Measurements from ENCODE around the gene GOLGA6L7.
"Not testable (repeated sequence)": the region's sequence is repeated elsewhere in the genome, so short reads cannot be mapped to it uniquely, and the experiment has no call there.

The GOLGA6L7 gene, protein sequence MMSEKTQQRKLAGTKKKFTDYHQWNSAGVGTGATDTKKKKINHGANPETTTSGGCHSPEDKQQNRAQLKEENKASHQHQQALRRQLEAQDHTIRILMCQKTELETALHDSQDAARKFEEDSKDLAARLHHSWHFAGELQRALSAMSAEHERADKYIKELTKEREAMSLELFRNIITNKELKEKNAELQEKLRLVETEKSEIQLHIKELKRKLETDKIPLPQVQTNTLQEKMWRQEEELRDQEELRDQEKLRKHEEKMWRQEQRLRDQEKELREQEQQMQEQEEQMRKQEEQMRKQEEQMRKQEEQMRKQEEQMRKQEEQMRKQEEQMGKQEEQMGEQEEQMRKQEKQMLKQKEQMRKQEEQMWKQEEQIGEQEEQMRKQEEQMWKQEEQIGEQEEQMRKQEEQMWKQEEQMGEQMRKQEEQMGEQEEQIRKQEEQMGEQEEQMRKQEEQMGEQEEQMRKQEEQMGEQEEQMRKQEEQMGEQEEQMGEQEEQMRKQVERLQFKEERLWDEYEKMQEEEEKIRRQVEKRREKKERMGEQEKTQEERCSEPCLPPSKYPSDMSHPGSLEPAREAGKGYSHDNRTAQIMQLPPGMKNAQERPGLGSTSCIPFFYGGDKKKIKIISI

DNA sequence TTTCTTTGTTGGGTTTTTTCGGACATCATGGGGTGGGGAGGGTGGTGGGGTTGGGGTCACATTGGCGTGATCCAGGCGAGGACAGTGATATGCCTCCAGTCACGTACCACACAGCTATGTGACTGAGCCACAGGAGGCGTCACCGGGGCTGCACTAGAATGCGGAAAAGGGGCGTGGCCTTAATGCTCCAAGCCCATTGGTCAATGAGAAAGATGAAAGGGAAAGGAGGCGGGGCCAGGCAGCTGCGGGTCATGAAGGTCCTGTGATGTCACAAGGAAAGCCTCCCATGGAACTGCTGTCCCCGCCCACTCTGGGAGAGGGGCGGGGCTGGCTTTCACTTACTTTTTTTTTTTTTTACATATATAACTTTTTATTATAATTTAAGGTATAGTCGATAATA lies at the start of gene GOLGA6L7:
Gene GOLGA6L7 (minus strand): TSS at position 124 of the 400 bp plus-strand sequence. CDS start 95 bp downstream, at position 29.
- not testable (repeated sequence) for DNase-seq (ENCODE audit: low read depth in 2 of 2)

- DNase-seq (ENCODE audit: low read depth in 2 of 2) = no peak
These were observed 49.6 kb upstream of the GOLGA6L7 start for GRCh38 chr15:28897861-28898585.

- DNase-seq (ENCODE audit: low read depth in 2 of 2) = no peak
These were observed 48.5 kb upstream of the GOLGA6L7 start for GRCh38 chr15:28896951-28897350.

DNA sequence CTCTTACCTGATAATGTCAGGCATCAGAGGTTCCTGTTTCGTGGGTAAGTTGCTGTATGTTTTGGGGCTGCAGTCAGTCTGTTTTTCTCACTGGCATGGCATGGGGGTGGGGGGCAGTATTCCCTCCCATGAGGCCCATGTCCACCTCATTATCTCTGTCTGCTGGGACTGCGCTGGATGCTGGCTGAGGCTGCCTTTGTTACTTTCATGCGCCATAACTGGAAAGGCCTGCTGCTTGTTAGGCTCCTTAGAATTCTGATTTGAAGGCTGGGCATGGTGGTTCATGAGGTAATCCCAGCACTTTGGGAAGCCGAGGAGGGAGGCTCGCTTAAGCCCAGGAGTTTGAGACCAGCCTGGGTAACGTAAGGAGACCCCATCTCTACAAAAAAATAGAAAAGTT lies 47.1 kb upstream of the GOLGA6L7 start:
- DNase-seq (ENCODE audit: low read depth in 2 of 2) = no peak

DNA sequence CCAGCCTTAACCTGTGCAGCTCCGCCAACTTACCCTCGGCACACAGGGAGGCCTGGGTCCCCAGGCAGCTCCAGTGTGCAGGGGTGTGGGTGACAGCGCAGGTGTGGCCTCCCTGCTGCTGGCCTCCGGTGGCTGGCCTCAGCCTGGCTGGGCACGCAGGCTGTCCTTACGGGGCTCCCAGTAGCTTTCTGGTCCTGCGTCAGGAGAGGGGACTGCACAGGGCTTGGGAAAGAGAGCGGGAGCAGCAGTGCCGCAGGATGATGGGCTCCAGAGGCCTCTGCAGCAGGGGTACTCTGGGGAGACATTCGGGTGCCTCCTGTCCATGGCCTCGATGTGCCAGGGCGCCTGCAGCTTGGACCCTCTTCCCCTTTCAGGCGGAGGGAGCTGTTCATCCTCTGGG lies 46.7 kb upstream of the GOLGA6L7 start:
- no peak for DNase-seq (ENCODE audit: low read depth in 2 of 2)

DNA sequence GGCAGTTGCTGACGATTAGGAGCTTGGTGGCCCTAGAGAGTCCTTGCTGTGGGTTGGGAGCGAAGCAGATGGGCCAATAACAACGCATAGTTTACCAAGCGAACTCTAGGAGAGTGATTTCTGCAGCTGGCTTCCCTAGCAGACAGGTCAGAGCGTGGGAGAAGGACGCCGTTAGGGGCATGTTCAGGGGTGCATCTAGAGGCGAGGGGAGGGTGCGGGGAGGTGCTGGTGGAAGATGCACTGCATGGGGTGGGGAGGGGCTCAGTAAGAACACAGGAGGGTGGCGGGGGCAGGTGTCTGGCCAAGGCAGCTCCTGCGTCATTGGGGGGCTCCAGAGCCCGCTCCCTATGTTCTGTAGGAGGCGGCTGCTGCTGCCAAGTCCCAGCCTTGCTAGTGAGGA lies 46.2 kb upstream of the GOLGA6L7 start:
- DNase-seq (ENCODE audit: low read depth in 2 of 2) = no peak

DNA sequence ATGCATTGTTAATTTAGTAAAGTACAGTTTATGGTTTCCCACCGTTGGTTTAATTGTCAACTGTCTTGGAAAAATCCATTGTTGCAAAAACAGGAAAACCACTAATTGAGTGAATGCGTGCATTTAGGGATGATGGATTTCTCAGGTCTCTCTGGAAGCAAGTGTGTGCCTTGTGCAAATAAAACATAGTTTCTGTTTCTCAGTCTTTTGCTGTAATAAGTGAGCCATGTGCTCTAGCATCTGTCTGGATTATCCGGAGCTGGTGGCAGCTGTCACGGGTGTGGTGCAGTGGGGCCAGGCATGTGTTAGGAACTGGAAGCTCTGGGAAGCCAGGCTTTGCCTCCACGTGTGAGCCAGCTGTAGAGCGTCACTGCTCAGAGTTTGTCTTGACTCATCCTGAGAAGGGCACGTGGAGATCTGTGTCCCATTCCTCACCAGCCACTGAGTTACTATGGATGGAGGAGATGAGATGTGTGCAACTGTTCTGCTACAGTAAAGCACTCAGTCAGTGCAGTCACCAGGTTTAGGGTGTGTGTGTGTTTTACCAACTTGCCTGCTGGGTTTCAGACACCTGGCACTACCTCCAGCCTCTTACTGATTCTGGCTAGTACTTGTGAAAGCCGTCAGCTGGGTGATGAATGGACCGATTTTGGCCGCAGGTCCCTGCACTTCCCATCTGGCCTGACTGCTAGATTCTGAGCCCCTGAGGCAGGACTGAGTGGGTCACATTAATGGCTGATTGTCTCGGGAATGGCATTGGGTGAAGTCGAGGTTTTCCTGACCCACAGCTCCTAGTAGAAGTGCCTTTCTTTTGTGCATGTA lies 44.6 kb upstream of the GOLGA6L7 start:
- DNase-seq (ENCODE audit: low read depth in 2 of 2) = no peak

DNA sequence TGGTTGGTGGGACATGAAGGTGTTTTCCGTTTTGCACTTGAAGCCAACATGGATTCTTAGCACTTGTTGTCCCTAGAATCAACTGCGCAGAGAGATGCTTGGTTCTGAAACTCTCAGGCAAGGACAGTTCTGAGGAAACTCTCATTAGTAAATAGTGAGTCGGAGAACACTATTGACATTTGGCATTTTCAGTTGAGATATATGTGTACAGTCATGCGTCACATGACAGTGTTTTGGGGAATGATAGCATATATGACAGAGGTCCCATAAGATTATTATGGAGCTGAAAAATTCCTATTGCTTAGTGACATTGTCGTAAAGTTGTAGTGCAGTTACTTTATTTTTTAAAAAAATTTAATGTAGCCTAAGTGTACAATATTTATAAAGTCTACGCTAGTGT lies 43.1 kb upstream of the GOLGA6L7 start:
- no peak for DNase-seq (ENCODE audit: low read depth in 2 of 2)

GRCh38 chr15:28890711-28891495 lies 42.5 kb upstream of the GOLGA6L7 start:
- DNase-seq (ENCODE audit: low read depth in 2 of 2) = no peak

GRCh38 chr15:28890291-28890690 lies 41.8 kb upstream of the GOLGA6L7 start:
- DNase-seq (ENCODE audit: low read depth in 2 of 2) = not testable (repeated sequence)

DNA sequence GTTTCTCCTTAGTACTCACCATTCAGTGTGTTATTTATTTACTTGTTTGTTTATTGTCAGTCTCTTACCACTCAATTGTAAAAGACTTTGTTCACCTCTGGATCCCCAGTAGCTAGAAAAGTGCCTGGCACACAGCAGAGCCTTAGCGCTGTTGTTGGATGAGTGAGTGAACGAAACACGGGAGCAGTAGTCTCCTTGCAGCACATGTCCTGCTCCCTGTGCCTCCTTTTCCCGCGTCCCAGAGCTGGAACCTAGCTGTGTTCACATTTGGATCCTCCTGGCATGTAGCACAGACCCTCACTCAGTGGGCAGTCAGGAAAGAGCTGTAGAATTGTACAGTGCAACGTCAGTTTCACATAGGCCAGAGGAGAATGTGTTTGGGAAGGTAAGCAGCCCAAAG lies 41.4 kb upstream of the GOLGA6L7 start:
- DNase-seq (ENCODE audit: low read depth in 2 of 2) = not testable (repeated sequence)

DNA sequence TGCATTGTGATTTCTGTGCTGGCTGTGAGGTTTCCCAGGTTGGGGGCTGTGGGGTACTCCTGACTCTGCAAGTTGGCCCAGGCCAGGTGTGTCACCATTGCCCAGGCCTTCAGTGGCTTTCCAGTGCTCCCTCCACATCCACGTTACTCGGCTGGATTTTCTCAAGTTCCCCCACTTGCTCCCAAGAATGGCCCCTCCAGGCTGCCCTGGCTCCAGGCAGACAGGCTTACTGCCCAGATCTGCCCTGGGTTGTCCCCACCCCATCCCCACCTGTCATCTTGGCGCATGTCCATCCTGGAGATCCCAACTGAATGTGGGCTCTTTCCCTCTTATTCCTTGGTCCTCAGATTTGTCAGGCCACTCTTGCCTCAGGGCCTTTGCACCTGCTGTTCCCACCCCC lies 40.9 kb upstream of the GOLGA6L7 start:
- DNase-seq (ENCODE audit: low read depth in 2 of 2) = no peak

DNA sequence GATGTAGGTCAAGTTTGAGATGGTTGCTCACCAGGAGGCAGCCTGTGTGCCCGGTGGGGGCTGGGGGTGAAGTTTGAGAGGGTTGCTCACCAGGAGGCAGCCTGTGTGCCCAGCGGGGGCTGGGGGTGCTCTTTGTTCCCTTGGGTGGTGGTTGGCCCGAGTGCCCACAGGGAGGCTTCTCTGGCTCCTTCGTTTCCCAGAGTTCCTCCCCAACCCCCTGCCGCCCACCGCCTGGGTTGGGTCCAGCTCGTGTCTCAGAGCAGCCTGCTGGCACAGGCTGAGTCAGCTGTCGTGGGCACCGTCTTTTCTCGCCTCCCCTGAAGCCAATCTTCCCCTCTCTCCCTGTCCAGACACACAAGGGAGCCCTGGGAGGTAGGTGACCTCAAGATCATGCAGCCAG lies 40.5 kb upstream of the GOLGA6L7 start:
- no peak for DNase-seq (ENCODE audit: low read depth in 2 of 2)

DNA sequence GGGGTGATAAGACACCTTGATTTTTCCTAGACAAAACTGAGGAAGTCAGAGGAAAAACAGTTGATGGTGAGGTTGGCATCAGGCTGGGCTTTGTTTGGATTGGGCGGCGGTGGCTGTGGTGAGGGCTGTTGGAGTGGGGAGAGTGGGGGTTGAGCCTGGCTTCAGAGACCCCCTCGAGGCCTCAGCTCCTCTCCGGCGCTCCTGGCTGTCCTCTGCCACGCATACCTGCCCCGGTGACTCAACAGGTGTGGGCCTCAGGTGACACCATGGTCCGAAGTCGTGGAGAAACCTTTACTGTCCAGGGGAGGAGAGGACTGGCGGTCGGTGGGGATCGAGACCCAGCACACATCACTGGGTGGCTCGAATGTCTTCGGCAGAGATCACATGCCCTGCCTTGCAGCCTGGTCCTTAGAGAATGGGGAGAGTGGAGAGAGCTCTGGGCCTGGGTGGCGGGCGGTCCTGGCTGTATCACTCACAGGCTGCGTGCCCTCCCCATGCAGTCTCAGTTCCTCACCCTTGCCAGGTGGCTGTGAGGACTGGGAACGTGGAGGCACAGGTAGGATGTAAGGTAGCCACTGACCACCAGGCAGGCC lies 40.0 kb upstream of the GOLGA6L7 start:
- DNase-seq (ENCODE audit: low read depth in 2 of 2) = no peak

DNA sequence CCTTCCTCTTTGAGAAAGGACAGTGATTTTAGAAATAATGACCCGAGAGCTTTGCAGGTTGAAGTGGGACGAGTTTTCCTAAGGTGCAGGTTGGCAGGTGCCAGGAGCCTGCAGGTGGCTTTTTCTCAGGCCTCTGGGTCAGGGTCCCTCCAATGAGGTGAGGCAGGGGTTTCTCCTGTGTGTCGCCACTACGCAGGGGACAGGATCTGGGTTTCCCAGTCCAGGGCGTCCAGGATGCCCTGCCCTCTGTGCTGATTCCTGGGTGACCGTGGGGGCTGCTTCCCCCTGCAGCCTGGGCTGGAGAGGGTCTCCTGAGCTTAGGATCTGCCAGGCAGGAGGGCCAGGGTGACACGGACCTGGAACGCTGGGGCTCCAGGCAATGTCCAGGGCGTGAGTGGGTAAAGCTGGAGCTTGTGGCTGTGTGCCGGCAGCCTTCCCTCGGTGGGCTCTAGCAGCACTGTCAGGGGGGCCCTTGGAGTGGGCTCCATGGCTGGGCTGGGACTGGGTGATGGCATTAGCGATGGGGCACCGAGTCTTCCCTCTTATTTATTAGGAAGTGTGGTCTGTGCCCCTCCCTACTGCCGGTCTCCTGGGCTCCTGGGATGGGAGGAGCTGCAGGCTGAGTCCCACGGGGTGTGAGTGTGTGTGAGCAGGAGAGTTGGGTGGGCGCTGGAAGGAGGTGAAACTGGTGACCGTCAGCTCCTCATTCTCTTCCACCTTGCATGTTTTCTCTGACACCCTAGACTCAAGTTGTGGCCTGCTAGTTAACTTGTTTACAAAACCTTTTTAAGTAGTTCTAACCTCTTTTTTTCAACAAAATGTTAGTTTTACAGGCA lies 39.1 kb upstream of the GOLGA6L7 start:
- DNase-seq (ENCODE audit: low read depth in 2 of 2) = no peak

DNA sequence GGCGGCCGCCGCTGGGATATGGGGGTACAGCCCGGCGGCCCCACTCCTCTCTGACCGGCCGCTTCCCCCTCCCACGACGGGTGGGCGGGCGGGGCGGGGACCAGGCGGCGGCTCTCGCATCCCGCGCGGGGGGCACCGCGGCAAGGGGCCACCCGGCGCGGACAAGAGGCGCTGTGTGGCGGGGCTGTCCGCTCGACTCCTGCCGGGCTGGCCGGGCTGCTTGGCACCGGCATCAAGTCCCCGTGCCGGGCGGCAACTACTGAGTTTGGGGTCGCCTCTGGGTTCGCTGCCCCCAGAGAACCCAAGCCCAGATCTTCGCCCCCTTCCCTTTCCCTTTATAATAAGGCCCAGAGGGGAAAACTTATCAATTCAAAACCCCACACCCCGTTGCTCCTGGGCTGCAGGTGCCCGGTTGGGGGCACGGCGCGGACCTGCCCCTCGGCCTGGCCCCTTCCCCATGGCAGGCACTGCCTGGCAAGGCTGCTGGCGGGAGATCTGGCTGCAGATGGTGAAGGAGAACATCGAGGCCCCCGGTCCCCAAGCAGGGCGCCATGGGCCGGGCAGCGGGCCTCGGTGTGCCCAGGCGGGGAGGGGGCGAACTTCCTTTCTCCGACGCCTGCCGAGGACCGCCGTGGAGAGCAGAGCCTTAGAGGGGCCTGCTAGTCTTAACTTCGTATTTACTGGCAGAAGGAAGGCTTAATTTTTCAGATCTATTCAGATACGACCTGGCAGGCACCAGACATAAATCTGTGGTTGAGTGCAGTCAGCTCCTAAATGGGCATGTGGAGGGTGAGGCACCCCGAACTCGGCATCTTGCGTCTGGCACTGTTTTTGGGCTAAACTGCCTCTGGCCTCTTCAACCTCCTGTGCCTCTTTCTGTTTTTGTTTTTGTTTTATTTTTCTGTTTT lies 38.2 kb upstream of the GOLGA6L7 start:
- DNase-seq (ENCODE audit: low read depth in 2 of 2) = no peak

DNA sequence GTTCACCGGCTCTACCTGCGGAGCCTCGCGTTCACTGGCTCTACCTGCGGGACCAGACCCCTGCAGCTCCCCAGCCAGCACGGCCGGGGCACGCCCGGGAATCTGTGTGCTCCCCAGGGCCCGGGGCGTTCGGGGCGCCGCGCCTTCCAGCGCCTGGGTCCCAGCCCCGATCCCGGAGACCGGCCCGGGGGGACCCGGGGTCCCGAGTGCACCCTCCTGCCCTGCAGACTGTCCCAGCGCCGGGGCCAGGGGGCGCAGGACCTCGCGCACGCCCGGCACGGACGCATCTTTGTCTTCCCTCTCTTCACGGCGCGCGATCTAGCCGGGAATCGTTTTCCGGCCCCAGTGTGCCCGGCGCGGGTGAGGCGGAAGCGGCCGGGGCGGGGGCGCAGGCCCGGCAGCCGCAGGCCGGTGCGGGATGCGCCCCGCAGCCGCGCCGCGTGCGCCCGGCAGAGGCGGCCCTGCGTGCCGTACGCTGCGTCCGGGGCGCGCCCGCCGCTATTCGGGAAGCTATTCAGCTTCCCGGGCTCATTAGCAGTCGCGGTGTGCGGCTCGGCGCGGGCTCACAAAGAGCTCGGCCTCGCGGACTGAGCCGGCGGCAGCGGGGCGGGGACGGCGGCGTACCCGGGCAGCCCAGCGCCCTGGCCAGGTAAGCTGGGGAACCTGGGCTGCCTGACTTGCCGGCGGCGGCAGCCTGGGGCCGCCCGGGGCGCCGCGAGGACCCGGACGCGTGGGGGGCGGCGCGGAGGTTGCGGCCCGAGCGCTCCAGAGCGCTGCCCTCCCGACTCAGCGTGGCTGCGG lies 37.4 kb upstream of the GOLGA6L7 start, which contains the start of gene APBA2:
Gene APBA2 (plus strand): TSS at position 345 of the 801 bp plus-strand sequence. CDS start 167,911 bp downstream, outside the sequence.
- peak in 1 of 2 donors; percentile 28 for DNase-seq (ENCODE audit: low read depth in 2 of 2)
